Lower lobe of right lung (tissue), 2 donors: ENCODE results near the gene SSBP2. TPM values are rescaled to one million over a fixed set of nuclear protein-coding genes. Genes with fewer than 3 reads are reported as not detected.
A peak's percentile ranks its signal among the peaks of the same experiment; 100 is the strongest.
"Not testable (repeated sequence)": the region's sequence is repeated elsewhere in the genome, so short reads cannot be mapped to it uniquely, and the experiment has no call there.

Experiments
- ATAC-seq, 2 donors: fragments of 200-7000 bp; cut with Tn5 transposase; one replicate each; pipeline ENCODE4 v1.9.1; 2020 to 2022; ENCODE audit warnings: mild to moderate bottlenecking in 2 of 2, moderate library complexity in 2 of 2
- DNase-seq: peaks from one replicate; pipeline ENCODE4 v3.0.0-alpha.2; 2020
- H3K27ac ChIP-seq: fragments of 200-600 bp; one replicate; pipeline ENCODE4 v1.8.0; 2022
- H3K27me3 ChIP-seq: fragments of 200-600 bp; one replicate; pipeline ENCODE4 v1.8.0; 2022; ENCODE audit warnings: low read depth
- H3K36me3 ChIP-seq: fragments of 200-600 bp; one replicate; pipeline ENCODE4 v1.8.0; 2022; ENCODE audit warnings: mild to moderate bottlenecking
- H3K4me1 ChIP-seq: fragments of 200-600 bp; one replicate; pipeline ENCODE4 v1.8.0; 2022
- H3K4me3 ChIP-seq: fragments of 200-600 bp; one replicate; pipeline ENCODE4 v1.8.0; 2022; ENCODE audit warnings: mild to moderate bottlenecking
- H3K9me3 ChIP-seq: fragments of 200-600 bp; one replicate; pipeline ENCODE4 v1.8.0; 2022
- intact Hi-C: fragments of 100-400 bp; cut with DNase I; formaldehyde crosslinking; loops from one replicate; pipeline ENCODE4 v1.11.0; 2022
- total RNA-seq: library from RNA; stranded (reverse); fragmentation: NEBNext Ultra II Directional; extraction: Animal tissue kit (Norgen Biotek cat#: 25700); gene quantifications from one replicate; pipeline ENCODE4 v1.2.1, GENCODE V29; 2021
- TF ChIP-seq, protein P1 (sequence below): fragments of 200-600 bp; IDR thresholded peaks from one replicate; pipeline ENCODE4 v1.8.0; 2022; ENCODE audit warnings: antibody characterized with exemption, mild to moderate bottlenecking
- donor health status: DM: no; HTN: yes; CAD: no; lungs with severe emphysema.

The SSBP2 gene
- total RNA-seq, 1 donor from 2014 or later = 41.1 TPM

DNA sequence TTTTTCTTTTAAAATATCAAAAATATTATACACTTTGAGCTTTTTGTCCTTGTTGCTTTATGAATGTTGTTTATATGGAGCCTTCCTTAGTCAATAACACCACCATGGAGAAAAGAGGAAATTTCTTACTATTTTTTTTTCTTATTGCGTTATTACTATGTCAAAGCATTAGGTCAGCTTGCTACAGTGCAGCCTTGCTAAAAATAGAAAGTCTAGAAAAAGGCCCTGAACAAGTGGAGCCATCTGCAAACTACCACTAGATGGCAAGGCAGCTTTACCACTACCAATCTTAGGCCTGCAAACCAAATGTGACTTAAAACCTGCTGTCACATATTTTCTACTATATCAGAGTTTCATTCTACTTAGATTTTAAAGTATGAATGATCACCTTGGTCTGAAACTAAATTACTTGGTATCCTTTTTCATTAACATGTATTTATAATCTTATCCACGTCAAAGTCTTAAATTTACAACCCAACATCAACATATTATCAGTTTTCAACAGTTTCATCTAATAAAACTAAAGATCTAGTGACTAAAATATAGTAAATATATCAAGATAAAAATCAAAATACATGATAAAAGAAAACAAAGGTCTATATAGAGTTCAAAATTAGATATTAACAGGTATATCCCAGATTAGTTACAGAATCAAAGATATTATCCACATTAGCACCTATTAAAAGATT is 243.9 kb downstream of the SSBP2 start:
- H3K27ac ChIP-seq = peak overlapping the region; percentile 50
- intact Hi-C loops = no loop called here
- no peak for DNase-seq

DNA sequence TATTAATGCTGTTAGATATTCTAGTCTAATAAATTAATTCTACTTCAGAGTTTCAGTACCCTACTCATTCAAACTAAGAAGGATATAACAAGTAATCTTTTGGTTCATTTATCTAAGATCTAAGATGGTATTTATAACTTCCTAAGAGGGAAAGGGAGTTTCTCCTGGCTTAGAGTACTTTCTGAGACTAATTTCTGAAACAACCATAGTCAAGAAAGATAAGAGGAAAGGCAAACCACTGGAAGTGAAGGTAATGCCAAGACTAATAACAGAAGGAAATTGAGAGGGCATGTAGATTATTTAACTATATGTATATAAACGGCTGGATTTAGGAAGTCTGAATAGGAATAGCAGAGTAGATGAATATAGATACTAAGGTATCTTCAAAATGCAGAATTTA is 244.5 kb downstream of the SSBP2 start:
- Histone ChIP-seq H3K36me3 (no peaks in the 10 kb centered on the region), H3K27me3 (no peaks in the 10 kb centered on the region), H3K4me1 (peaks cover 12% of the 10 kb centered on the region), H3K4me3 (no peak overlapping the region), H3K27ac (peak overlapping the region; percentile 50), H3K9me3 (no peaks in the 10 kb centered on the region)
- ATAC-seq (peak in 1 of 2 donors; percentile 19), DNase-seq (no peak)
- intact Hi-C loops = no loop called here
- TF ChIP-seq, protein P1, sequence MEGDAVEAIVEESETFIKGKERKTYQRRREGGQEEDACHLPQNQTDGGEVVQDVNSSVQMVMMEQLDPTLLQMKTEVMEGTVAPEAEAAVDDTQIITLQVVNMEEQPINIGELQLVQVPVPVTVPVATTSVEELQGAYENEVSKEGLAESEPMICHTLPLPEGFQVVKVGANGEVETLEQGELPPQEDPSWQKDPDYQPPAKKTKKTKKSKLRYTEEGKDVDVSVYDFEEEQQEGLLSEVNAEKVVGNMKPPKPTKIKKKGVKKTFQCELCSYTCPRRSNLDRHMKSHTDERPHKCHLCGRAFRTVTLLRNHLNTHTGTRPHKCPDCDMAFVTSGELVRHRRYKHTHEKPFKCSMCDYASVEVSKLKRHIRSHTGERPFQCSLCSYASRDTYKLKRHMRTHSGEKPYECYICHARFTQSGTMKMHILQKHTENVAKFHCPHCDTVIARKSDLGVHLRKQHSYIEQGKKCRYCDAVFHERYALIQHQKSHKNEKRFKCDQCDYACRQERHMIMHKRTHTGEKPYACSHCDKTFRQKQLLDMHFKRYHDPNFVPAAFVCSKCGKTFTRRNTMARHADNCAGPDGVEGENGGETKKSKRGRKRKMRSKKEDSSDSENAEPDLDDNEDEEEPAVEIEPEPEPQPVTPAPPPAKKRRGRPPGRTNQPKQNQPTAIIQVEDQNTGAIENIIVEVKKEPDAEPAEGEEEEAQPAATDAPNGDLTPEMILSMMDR = no peak

More for the DNA sequence above, 243.9 kb downstream of the SSBP2 start:
- Histone ChIP-seq H3K9me3 (no peaks in the 10 kb centered on the region), H3K4me3 (no peak overlapping the region), H3K27me3 (no peaks in the 10 kb centered on the region), H3K36me3 (no peaks in the 10 kb centered on the region), H3K4me1 (peaks cover 12% of the 10 kb centered on the region)
- peak; percentile 96 to 99 for ATAC-seq
- TF ChIP-seq, protein P1 = peak; percentile 81

DNA sequence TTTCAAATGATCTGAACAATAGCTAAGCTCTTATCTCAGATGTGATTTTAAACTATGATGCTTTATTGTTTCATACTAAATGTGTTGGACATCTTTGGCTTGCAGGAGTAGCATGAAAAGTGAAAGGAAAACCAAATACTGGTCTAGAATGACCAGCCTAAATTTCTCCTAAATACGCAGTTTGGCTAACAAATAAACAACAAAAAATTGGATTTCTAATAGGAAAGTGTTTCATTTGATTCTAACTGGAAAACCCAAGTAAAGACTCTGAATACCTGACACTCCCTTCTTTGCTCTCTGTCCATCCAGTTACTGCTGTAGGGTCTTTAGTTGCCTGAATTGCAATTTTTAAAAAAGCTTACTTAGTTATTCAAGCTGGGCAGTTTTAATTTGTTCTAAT is 245.2 kb downstream of the SSBP2 start:
- Histone ChIP-seq H3K36me3 (no peaks in the 10 kb centered on the region), H3K9me3 (no peaks in the 10 kb centered on the region), H3K4me1 (peaks cover 12% of the 10 kb centered on the region), H3K4me3 (peak overlapping the region; percentile 1), H3K27me3 (no peaks in the 10 kb centered on the region), H3K27ac (peak overlapping the region; percentile 50)
- DNase-seq = no peak
- intact Hi-C loops = no loop called here
- TF ChIP-seq, protein P1 = no peak
- no peak for ATAC-seq

DNA sequence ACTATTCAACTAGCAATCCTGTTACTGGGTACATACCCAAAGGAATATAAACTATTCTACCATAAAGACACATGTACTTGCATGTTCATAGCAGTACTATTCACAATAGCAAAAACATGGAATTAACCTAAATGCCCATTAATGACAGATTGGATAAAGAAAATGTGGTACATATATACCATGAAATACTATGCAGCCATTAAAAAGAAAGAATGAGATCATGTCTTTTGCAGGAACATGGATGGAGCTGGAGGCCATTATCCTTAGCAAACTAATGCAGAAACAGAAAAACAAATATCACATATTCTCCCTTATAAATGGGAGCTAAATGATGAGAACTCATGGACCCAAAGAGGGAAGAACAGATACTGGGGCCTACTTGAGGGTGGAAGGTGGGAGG is 247.3 kb downstream of the SSBP2 start:
- DNase-seq, H3K27me3 ChIP-seq, intact Hi-C loops, H3K9me3 ChIP-seq, H3K27ac ChIP-seq, H3K36me3 ChIP-seq, H3K4me3 ChIP-seq, ATAC-seq: not testable (repeated sequence)
- H3K4me1 ChIP-seq = peaks cover 12% of the 10 kb centered on the region

DNA sequence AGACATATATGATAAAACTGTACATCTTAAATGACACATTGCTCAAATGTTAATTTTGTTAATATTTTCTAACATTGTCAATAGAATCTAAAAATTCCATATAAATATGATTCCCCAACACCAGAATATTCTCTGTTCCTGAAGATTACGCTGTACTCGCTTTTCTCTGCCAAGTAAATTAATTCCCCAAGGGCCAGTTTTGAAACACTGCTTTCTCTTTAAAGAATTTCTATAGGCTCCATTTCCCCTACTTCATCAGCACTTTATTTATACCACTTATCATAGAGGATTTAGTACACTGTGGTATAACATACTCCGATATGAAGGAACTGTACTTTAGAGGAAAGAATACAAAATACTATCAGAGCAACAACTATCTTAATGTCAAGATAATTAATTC is 255.6 kb downstream of the SSBP2 start:
- intact Hi-C loops = no loop called here
- TF ChIP-seq, protein P1 = no peak

DNA sequence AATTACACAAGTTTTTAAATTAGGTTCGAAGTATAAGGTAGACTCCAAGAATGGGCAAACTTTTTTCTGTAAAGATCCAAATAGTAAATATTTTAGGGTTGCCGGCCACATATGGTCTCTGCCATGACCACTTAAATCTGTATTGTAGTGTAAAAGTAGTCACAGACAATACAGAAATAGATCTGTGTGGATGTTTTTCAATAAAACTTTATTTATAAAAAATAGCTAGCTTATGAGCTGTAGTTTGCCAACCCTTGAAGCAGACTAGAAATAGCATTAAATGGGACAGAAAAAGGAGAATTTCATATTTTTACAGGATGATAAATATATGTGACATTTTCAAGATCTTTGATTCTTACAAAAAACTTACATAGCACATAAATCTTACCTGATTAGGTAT is 262.0 kb downstream of the SSBP2 start:
- Histone ChIP-seq H3K27me3 (no peaks in the 10 kb centered on the region), H3K4me1 (no peaks in the 10 kb centered on the region), H3K27ac (no peak overlapping the region), H3K36me3 (no peaks in the 10 kb centered on the region), H3K9me3 (no peaks in the 10 kb centered on the region), H3K4me3 (no peak overlapping the region)
- DNase-seq (no peak), ATAC-seq (no peak)
- TF ChIP-seq, protein P1 = no peak
- intact Hi-C loops = no loop called here

More for the DNA sequence above, 255.6 kb downstream of the SSBP2 start:
- ATAC-seq (no peak), DNase-seq (no peak)
- Histone ChIP-seq H3K4me3 (no peak overlapping the region), H3K27ac (no peak overlapping the region), H3K9me3 (no peaks in the 10 kb centered on the region), H3K27me3 (no peaks in the 10 kb centered on the region), H3K4me1 (no peaks in the 10 kb centered on the region), H3K36me3 (no peaks in the 10 kb centered on the region)
